Stimulated activated CD4-positive, alpha-beta T cell treated with anti-CD3 and anti-CD28 coated beads, Interleukin-15, amount 100 ng/mL, for 48 hours (primary cell): Measurements from ENCODE around the gene PDE4D.
A peak's percentile ranks its signal among the peaks of the same experiment; 100 is the strongest.
"Not testable (repeated sequence)": the region's sequence is repeated elsewhere in the genome, so short reads cannot be mapped to it uniquely, and the experiment has no call there.

Experiments
- DNase-seq, 2 donors: peaks; one replicate each; pipeline ENCODE4 v3.0.0-alpha.2; 2020; ENCODE audit warnings: low read depth in 2 of 2

The PDE4D gene

DNA sequence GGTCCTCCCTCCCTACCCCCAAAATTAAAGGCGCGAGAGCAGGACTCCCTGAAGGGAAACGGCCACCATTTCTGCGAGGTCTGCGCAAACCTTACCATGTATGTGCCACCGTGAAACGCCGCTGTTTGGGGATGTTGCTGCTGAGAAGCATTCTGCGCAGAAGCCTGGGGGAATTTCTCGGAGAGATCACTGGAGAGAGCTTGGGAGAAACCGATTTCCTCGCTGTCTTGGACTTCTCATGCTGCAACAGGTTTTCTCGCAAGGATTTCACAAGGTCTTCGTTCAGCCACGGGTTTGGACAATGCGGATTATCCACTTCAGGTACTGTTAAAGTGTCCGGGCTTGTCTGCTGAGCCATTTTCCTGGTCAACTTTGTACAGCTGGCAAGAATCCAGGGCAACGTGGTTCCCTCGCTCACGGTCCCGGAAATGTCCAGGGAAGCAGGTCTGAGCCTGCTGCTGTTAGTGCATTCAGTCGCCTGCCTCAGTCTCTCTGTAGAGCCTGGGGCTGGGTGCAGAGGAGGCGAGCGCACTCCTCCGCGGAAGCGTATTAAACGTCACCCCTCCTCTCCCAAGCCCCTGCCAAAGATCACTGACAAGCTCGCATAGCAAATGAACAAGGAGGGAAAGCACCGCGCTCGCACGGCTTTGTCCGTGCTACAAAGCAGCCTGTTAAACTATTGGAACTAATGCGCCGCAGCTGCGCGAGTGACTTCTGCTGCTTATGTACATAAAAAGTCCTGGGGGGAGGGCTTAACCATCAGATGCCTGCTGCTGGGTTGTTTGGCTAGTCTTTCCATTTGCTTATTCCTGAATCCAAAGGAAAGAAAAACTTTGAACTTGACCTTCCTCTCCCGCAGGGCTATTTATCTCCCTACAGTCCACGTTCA lies 125.1 kb downstream of the PDE4D start:
- no peak for DNase-seq

DNA sequence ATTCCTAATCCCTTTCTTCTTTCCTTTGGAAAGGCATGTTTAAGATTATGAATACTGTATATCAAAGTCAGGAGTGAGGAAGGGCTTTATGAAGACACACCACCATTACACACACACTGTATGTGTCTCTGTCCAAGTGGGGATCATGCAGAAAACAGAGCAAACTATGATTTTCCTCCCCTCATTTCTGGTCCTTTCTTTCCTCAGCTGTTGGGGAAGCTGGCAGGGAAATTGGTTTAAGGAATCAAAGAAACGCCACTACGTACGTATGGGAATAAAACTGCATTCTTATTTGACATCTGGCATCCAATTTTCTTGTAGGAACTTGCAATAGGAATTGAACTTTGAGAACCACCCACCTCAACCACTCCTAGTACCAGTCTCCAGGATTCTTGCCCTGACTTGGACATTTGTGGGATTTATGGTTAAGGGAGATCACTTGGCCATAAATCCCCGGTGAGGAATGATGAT lies 125.8 kb downstream of the PDE4D start:
- no peak for DNase-seq

DNA sequence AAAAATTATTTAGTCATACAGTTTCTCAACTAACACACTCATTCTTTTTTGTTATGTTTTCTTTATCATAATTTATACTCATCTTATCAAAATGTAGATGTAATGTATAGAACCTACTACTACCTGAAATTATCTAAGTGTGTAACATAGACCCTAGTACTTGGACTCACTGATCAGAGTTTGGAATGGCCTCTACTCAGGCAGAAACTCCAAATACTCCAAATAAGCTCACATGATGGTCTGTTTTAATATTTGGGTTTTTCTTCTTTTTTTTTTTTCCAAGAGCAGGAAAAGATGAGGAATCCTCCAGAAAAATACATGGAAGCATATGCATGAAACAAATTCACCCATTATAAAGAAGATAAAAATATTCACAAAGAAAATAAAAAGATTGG lies 126.3 kb downstream of the PDE4D start:
- no peak for DNase-seq

DNA sequence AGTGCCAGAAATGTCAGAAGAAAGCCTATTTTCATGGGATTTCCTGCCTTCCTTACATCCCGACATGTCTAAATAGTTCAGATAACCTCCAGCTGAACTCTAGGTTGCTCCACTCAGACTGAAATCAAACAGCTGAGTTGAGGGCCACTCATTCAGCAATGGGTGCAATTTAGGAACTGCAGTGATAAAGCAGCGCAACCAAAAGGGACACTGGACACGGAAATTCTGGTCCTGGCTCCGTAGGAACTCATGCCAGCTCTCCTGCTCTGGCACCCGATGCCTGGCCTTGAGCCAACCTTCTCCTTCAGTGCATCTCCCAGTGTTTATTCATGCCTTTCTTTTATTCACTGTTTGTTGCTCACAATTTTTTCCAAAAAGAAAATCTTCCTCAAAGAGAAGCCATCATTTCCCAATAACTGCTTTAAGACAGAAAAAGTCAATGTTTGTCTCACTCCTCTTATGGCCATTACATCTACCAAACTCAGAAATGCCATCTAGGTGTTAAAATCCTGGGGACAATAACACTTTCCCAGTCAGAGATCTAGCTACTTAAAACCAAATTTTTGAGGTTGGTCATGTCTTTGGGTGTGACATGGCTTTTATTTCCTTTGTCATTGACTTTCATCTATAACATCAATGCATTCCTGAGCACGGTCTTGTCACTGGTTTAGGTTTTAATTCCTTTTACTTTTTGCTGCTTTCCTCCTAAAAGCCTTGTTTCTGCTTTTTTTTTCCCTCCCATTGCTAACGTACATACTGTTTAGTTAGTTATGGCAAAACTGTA lies 126.9 kb downstream of the PDE4D start:
- no peak for DNase-seq

DNA sequence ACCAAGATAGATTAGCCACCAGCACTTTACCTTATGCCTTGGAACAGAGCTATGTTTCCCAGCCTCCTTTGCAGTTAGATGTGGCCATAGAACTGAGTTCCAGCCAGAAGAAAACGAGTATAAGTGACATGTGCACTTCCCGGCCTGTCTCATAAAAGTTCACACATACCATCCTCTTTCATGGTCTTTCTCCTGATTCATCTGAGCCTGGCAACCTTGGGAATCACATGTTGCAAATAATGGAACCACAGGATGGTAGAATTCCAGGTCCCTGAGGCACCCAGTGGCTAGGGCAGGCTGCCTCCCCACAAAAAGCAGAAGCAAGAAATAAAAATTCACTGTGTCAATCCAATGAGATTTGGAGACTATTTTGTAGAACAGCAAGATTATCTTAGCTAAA lies 128.1 kb downstream of the PDE4D start:
- no peak for DNase-seq

DNA sequence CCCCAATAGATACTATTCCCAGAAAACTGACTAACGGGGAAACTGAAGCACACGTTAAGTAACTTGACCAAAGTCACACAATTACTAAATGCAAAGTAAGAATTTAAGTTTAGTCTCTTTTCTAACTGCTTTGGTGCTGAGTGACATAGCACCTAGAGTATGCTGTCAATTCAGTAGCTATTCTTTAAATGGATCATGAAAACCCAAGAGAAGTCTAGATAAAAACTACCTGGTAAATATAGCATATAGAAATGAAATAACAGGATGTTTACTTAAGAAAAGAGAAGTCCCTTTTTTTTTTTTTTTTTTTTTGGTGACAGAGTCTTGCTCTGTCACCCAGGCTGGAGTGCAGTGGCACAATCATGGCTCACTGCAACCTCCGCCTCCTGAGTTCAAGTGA lies 129.2 kb downstream of the PDE4D start:
- no peak for DNase-seq

DNA sequence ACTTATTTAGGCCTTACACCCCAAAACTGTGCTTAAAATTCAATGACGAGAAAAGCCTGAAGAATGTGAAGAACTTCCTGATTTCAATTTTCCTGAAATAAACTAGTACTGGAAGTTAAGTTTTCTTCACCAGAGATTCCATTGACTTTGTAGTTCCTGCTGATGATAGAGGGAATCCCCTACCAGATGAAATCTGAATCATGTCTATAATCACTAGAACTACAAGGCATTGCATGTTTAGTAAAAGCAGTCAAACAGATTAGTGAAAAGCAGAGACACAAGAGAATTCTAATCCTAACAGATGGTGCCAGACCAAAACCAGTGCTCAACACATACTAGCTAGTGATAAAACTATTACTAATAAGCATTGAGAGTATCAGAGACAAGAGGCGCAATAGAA lies 130.0 kb downstream of the PDE4D start:
- no peak for DNase-seq

DNA sequence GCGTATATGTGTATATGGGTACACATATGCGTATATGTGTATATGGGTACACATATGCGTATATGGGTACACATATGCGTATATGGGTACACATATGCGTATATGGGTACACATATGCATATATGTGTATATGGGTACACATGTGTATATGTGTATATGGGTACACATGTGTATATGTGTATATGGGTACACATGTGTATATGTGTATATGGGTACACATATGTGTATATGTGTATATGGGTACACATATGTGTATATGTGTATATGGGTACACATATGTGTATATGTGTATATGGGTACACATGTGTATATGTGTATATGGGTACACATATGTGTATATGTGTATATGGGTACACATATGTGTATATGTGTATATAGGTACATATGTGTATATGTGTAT lies 131.3 kb downstream of the PDE4D start:
- not testable (repeated sequence) for DNase-seq

DNA sequence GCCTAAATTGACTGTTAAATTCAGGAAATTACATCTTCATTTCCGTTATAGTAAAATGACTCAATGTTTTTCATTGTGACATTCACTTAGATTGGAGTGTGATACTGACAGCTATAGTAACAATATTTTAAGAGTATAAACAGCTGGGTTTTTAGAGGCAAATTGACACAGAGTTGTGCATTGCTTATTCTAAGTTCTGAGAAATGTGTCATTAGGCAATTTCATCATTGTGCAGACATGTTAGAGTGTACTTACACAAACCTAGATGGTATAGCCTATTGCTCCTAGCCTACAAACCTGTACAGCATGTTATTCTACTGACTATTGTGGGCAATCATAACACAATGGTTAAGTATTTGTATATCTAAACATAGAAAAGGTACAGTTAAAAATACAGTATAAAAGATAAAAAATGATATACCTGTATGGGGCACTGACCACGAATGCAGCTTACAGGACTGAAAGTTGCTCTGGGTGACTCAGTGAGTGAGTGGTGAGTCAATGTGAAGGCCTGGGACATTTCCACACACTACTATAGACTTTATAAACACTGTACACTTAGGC lies 132.7 kb downstream of the PDE4D start:
- DNase-seq = peak; percentile 27 to 28

DNA sequence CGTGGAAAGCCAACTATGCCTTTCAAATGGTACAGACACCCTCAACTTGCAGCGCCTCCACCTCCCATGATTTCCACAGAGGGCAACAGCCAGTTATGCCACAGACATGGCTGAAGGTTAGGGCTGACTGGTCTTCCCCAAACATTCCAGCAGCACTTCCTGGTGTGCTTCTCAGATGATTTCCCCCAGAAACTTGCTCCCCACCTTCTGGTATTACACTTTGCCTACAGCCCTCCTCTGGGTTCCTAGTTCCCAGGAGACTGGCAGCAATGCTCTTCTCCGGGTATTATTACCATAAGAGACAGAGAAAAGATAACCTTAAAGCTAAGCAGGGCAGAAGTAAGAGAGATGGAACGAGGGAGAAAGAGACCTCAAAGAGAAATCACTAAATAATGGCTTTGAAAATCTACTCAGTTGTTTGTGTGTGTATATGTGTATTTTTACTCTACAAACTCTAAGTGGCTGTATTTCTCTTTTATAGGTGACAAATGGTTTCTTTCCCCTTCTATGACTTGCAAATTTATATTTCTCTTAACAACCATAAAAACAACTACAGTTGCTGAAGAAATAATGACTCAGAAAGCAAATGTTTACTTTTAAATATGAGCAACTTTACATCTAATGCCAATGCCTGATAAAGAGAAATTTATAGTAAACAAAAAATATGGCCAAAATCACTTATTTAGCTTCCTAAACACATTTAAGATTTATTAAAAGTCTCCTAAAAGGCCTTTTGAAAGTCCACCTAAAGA lies 133.8 kb downstream of the PDE4D start:
- DNase-seq = no peak

DNA sequence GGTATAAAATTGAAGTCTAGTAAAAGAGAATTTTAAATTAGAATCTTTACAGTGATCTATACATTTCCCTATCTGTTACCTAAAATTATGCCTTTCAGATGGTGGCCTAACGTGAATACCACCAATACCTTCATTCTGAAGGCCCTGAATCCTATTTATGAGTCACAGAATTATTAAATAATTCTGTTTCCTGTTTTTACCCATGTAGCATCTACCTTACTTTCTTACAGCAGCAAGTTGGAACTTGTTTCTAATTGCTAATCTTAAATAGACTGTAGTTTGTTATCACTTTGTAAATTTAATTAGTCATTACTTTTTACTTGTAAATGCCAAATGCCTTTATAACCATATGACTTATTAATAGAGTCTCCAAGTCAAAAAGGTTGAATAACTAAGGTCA lies 135.0 kb downstream of the PDE4D start:
- DNase-seq = no peak

DNA sequence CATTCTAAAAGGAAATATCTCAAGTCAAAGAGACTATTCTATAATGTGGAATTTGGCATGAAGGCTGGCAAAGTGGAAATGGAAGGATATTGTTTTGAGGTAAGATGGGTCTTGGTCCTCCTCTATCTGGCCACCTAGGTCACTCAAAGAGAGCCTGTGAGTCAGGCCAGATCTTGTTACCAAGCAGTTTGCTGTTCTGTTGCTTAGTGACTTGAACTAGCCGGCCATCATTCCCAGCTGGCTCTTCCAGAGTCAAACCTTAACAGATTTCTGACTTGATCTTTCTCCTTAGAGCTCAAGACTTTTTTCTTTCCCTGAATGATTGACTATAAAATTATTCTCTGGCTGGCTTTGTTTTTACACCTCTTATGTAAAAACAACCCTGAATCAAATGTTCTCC lies 136.1 kb downstream of the PDE4D start:
- no peak for DNase-seq

DNA sequence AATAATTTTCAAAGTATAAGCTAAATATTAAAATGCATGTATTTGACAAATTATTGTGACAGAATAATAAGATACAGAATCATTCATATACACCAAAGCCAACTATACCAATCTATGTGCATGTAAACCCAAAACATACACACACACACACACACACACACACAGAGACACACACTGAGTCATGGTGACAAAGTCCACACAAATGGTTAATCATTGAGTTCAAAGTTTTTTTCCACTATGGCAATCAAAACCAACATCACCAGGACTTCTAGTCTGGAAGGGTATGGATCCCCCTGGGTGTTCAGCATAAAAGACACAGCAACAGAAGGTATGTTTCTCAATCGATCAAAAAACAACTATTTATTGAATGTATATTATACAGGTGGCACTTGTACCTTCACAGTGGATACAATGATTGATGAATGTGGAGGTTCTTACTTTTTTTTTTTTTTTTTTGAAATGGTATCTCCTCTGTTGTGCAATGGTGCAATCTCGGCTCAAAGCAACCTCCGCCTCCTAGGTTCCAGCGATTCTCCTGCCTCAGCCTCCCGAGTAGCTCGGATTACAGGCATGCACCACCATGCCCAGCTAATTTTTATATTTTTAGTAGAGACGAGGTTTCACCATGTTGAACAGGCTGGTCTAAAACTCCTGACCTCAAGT lies 137.0 kb downstream of the PDE4D start:
- no peak for DNase-seq

DNA sequence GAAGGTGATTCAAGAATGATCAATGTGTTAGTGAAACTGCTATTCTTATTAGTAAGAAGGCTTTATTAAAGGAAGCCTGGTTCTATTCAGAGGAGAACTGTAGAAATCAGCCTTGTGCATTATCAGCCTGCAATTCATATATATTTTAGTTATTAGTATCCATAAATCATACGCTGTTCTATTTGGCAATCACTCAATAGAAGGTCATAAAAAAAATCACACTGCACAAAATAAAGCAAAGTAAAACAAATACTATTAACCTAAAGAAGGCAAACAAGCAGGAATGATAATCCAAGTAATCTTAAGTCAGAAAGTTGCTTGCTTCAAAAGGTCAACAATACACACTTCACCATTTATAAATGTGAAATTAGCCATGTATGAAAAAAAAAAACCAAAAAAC lies 138.1 kb downstream of the PDE4D start:
- no peak for DNase-seq

DNA sequence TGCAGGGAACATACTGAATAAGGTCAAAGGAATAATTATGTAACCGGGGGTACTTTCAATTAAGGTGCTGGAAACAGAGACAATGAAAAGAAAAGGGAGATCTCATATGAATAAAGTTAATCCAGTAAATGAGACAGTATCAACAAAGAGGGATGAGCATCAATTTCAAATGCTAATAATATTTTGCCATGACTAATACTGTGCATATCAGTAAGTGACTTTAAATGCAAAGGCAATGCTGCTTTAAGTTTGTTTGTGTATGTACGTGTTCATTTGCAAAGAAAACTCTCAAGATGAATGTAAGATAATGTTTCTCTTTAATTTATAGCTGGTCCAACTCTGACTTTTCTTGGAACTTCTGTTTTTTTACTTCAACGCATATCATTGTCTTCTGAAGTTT lies 139.9 kb downstream of the PDE4D start:
- no peak for DNase-seq

DNA sequence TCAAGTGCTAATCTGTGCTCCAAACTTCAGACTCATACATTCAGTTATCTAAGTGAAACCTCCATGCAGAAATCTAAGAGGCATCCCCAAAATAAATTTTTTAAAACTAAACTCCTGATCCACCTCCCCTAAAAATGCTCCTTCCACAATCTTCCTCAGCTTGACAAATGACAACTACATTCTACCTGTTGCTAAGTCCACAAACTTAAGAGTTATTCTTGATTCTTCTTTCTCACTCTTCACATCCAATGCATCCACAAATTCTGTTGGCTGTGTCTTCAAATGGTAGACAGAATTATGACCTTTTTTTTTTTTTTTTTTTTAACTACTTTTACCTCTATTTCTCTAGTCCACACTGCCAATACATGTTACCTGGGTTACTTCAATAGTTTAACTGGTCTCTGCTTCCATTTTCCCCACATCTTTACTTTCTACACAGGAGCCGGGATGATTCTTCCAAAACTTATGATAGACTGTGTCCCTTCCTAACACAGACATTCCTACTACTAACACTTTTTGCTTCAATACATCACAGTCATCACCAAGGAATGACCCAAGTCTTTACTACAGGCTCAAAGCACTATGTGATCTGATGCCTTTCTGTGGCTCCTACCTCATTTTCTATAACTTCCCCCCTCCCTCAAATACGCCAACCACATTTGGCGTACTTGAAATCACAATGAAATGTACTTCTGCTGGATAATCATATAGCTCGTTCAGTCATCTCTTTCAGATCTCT lies 143.6 kb downstream of the PDE4D start:
- DNase-seq = no peak

DNA sequence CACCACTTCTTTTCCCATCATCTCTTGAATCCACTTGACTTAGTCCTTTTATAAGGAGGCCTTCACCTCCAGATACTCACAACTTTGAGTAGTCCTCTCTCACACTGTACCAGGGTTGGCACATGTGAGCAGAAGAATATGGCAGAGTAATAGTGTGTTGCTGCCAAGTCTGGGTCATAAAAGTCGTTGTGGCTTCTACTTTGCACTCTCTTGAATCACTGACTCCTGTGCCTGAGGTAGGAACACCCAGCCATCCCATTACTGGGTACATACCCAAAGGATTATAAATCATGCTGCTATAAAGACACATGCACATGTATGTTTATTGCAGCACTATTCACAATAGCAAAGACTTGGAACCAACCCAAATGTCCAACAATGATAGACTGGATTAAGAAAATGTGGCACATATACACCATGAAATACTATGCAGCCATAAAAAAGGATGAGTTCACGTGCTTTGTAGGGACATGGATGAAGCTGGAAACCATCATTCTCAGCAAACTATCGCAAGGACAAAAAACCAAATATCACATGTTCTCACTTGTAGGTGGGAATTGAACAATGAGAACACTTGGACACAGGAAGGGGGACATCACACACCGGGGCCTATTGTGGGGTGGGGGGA lies 145.4 kb downstream of the PDE4D start:
- not testable (repeated sequence) for DNase-seq

DNA sequence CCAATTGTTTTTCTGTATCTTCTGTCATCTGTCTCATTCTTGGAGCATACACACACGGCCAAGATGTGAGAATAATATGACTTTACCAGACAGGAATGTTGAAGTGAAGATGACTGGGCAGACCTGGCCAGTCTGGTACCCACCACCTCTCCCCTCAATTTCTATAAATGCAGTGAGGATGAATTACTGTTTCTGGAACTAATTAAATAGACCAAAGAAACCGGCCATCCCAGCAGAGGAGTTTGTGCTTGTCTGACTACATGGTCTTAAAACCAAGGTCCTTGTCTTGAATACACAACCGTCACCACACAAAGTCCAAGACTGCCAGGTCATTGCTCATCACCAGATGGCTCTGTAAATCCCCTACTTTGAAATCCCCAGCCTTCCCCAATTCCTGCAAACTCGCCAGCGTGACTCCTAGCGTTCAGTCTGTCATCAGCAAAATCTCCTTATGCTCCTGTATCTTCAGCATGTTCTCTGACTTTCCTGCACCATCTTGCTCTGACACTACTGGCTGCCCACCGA lies 147.2 kb downstream of the PDE4D start:
- no peak for DNase-seq

DNA sequence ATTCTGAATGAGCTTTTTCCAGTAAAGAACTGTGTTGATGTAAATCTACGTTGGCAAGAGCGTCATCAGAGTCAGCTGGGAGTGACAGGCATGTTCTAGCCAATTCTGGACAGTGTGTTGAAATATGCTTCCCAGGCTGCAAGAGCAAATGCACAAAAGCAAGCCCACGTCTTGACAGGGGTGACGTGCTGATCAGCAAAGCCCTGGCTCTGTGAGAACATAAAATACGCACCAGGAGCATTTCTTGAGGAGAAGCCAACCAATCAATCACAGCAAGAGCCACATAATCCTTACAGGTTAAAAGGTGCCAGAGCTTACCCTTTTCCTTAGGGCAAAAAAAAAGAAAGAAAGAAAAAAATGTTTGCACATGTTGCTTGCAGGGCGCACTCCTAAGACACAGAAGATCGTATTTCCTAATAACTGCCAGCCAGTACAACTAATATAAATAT lies 148.1 kb downstream of the PDE4D start:
- DNase-seq = no peak

DNA sequence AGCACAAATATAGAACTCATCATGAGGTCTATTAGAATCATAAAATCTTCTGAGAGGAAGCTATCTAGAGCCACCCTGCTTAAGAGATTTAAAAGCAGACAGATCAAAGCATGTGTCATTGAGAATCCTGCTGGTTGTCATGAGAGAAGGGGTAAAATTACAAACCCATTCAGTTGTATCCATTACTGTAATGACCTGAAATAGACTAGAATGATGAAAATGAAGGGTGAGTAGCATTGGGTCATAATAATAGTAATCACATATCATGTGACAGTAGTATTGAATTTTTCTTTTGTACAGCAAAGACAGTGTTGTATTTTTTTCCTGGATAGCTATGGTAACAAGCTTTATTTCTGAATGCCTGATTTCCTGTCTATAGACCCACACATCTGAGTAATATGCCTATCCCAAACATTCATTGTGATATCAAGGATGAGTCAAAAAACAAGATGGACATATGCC lies 149.0 kb downstream of the PDE4D start:
- no peak for DNase-seq
